22Rv1 (cell line): ENCODE measurements around the gene SALL4.

Experiments
- H3K27ac ChIP-seq: fragments of 450-650 bp; 2 replicates; pipeline ENCODE4 v1.5.1; 2017
- ZFX ChIP-seq: fragments of 450-650 bp; IDR thresholded peaks from 2 replicates; pipeline ENCODE4 v1.6.1; 2017; ENCODE audit warnings: antibody characterized with exemption, borderline replicate concordance
- TF ChIP-seq, protein P1 (sequence below): fragments of 450-650 bp; IDR thresholded peaks from 2 replicates; pipeline ENCODE4 v1.5.1; 2017; ENCODE audit warnings: mild to moderate bottlenecking

The SALL4 gene

DNA sequence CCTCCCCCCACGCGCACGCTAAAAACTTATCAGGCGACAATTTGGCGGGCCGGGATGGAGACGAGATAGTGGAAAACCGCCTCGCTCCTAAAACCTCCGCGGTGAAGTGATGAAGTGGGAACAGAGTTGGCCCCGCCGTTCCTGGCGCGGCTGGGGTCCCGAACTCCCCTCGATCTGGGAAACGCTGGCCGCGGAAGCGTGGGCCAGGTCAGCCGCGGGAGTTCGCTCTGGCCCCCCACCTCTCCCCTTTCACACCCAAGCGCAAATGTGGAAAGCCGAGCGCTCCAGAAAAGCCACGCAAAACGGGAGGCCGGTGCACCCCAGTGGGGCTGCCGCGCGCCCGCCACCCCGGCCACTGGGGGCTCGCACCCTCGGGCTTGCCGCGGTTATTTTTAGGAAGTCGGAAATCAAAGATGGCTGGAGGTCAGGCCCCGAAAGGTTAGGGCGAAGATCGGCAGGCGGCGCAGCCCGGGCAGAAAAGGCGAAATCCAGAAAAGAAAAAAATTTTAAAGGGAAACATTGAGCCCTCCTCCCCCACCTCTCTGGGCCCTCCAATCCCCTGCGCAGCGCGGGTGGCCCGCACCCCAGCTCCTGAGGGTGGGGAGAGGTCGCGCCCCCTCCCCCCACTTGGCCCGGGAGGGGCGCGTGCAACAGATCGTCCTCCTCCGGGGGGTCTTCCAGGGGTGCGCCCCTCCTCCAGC lies 1.0 kb downstream of the SALL4 start:
- no peak for TF ChIP-seq ZFX
- TF ChIP-seq, protein P1, sequence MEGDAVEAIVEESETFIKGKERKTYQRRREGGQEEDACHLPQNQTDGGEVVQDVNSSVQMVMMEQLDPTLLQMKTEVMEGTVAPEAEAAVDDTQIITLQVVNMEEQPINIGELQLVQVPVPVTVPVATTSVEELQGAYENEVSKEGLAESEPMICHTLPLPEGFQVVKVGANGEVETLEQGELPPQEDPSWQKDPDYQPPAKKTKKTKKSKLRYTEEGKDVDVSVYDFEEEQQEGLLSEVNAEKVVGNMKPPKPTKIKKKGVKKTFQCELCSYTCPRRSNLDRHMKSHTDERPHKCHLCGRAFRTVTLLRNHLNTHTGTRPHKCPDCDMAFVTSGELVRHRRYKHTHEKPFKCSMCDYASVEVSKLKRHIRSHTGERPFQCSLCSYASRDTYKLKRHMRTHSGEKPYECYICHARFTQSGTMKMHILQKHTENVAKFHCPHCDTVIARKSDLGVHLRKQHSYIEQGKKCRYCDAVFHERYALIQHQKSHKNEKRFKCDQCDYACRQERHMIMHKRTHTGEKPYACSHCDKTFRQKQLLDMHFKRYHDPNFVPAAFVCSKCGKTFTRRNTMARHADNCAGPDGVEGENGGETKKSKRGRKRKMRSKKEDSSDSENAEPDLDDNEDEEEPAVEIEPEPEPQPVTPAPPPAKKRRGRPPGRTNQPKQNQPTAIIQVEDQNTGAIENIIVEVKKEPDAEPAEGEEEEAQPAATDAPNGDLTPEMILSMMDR, result no peak
- no peak overlapping the region for H3K27ac ChIP-seq

DNA sequence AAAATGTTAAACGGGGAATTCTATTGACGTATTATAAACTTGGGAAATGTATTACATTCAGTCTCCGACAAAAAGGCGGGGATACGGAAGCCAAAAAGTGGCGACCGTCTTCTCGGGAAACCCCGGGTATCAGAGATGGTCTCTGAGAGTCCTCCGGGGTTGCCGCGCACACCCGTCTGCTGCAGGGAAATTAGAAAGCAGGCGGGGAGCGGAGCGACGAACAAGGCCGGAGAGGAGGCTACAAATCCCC lies 1.5 kb downstream of the SALL4 start:
- H3K27ac ChIP-seq, result no peak overlapping the region
- no peak for TF ChIP-seq ZFX
- TF ChIP-seq, protein P1, result no peak

DNA sequence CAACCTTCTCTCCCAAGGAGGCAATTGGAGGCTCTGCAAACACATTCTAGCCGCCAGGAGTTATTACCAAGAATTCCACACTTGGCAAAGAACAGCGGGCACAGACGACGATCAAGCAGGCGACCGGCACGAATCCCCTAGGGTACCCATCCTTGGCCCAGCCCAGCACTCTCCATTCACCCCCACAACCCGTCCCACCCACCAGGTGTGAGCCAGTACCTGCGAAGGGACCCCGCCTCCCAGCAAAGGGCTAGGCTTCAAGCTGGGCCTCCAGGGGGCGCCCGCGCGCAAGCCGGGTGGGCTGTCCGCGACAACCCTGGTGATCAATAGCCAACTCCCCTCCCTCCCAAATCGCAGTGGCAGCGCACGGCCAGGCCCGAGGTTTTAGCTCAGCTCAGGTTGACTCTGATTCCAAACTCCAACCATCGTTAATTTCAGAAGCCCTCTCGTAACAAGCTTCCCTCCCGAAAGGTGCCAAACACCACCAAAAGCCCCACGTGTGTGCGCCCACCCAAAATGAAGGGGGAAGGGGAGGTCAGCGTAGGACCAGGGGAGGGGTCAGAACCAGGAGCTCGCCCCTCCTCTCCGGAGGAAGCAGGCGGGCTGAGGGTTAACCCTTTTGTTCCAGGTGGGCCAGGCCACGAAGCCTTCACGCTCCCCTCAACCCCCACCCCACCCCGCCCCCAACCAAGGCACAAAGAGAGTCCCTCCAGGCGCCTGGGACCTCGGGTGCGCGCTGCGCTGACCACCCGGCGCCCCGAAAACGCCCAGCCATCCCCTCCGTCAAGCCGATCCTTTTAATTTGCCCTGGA lies 2.1 kb downstream of the SALL4 start:
- H3K27ac ChIP-seq, result no peak overlapping the region
- TF ChIP-seq, protein P1, result peak; percentile 98
- TF ChIP-seq ZFX, result no peak

DNA sequence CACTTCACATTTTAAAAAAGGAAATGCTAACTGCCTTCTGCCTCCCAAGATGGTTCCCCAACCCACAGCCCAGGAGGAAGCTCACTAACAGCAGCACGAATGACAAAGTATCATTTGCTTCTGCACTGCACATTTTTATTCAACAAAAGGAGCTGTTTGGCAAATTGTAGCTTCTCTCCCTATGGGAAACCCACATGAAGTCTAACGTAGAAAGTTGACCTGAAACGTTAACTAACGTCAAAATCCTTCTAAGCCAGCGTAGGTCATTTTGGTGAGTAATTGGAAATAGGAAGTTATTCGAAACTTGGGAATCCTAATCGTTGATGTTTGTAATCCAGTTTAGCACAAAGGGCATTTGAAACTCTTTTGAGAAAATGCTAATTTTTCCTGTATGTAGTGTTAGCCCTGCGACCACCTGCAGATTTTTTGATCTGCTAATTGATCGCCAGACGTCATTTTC lies 2.9 kb downstream of the SALL4 start:
- no peak overlapping the region for H3K27ac ChIP-seq
- TF ChIP-seq, protein P1, result no peak
- TF ChIP-seq ZFX, result no peak

DNA sequence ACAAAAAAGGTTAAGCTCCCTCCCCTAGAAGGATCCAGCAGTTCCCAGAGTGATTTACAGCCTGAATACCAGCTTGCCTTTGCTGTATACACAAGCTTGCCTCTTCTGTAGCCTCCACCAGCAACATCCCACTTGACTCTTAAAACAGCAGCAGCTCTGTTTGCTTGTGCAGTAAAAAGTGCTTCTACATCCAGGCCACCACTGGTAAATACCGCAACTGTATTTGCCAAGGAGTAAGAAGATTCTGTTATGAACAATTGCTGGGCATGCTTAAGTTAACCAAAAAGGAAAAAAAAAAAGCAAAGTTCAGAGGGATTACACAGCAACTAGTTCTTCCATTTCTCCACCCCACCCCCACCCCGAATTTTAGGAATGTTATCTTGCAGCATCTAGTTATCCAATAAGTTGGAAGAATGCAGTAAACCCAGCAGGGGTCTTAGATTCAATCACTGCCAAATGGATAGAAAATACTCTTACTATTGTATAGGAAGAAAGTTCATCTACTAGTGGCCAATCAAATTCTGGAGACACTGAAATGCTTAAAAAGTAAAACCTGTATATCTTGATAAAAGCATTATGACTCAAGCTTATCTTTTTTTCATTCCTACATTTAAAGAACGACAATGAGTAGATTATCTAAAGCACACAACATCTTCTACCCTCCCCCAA lies 4.8 kb downstream of the SALL4 start:
- TF ChIP-seq ZFX, result no peak
- TF ChIP-seq, protein P1, result no peak

DNA sequence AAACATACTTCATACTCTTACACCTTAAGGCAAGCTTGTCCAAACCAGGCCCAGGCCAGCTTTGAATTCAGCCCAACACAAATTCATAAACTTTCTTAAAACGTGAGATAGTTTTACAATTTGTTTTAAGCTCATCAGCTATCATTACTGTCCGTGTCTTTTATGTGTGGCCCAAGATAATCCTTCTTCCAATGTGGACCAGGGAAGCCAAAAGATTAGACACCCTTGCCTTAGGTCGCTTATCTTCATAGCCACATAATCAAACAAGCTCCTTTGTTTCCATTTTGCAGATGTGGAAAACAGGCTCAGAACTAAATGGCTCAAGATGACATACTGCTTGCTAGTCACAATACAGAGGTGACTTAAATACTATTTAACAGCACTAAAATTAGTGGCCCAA lies 6.0 kb downstream of the SALL4 start:
- TF ChIP-seq, protein P1, result no peak
- TF ChIP-seq ZFX, result no peak
- no peak overlapping the region for H3K27ac ChIP-seq

More for the DNA sequence above, 4.8 kb downstream of the SALL4 start:
- H3K27ac ChIP-seq, result no peak overlapping the region
